Neural cell (in vitro differentiated cells): ENCODE data around the gene NLRP3.

Experiments
- CTCF ChIP-seq: fragments of 450-650 bp; IDR thresholded peaks from 2 replicates; pipeline ENCODE4 v1.5.1; 2014; ENCODE audit warnings: antibody characterized with exemption, mild to moderate bottlenecking, moderate library complexity; ENCODE audit not compliant: poor library complexity, severe bottlenecking
- EP300 ChIP-seq: fragments of 450-650 bp; conservative IDR thresholded peaks from 2 replicates; pipeline ENCODE4 v1.6.1; 2014; ENCODE audit warnings: antibody characterized with exemption, mild to moderate bottlenecking, moderate library complexity; ENCODE audit not compliant: poor library complexity, severe bottlenecking
- EZH2 ChIP-seq: fragments of 200-600, 300-800 bp; shearing (Covaris generic), sonication (generic); IDR thresholded peaks from 2 replicates; pipeline ENCODE4 v1.6.1; 2014; ENCODE audit warnings: antibody characterized with exemption, low read length, borderline replicate concordance, mild to moderate bottlenecking; ENCODE audit not compliant: insufficient read depth, poor library complexity, severe bottlenecking
- MXI1 ChIP-seq: fragments of 450-650 bp; conservative IDR thresholded peaks from 2 replicates; pipeline ENCODE4 v1.6.1; 2014; ENCODE audit warnings: antibody characterized with exemption, mild to moderate bottlenecking; ENCODE audit not compliant: poor library complexity, severe bottlenecking
- POLR2AphosphoS5 ChIP-seq: IDR thresholded peaks from 2 replicates; pipeline ENCODE4 v1.6.1; 2012
- RAD21 ChIP-seq: fragments of 450-650 bp; conservative IDR thresholded peaks from 2 replicates; pipeline ENCODE4 v1.6.1; 2014; ENCODE audit warnings: antibody characterized with exemption, mild to moderate bottlenecking, moderate library complexity
- REST ChIP-seq: IDR thresholded peaks from 2 replicates; pipeline ENCODE4 v1.6.1; 2012; ENCODE audit warnings: borderline replicate concordance
- SMC3 ChIP-seq: fragments of 450-650 bp; conservative IDR thresholded peaks from 2 replicates; pipeline ENCODE4 v1.6.1; 2014; ENCODE audit warnings: antibody characterized with exemption, mild to moderate bottlenecking, moderate library complexity; ENCODE audit not compliant: poor library complexity
- TAF1 ChIP-seq: IDR thresholded peaks from 2 replicates; pipeline ENCODE4 v1.6.1; 2012; ENCODE audit warnings: low read depth

DNA sequence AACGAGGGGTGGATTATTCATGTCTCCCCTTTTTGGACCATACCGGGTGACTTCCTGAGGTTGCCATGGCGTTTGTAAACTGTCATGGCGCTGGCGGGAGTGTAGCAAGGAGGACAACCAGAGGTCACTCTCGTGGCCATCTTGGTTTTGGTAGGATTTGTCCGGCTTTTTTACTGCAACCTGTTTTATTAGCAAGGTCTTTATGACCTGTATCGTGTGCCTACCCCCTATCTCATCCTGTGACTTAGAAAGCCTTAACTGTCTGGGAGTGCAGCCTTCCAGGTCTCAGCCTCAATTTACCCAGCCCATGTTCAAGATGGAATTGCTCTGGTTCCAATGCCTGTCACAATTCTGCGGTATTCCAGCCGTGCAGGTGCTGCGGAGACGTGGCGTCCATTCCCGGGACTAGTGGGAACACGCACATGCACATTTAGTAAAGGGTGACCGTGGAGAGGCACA is 44.1 kb upstream of the NLRP3 start:
- TF ChIP-seq SMC3 (no peak), CTCF (no peak), EZH2 (no peak), EP300 (no peak), TAF1 (no peak), POLR2AphosphoS5 (no peak), RAD21 (no peak), REST (no peak), MXI1 (no peak)
